K562 (cell line): ENCODE results near the gene IL10. TPM values are rescaled to one million over a fixed set of nuclear protein-coding genes. Genes with fewer than 3 reads are reported as not detected.
A peak's percentile ranks its signal among the peaks of the same experiment; 100 is the strongest.

Experiments
- CBFA2T3 ChIP-seq: fragments of 450-650 bp; IDR thresholded peaks from 2 replicates; pipeline ENCODE4 v1.6.1; 2017
- HOXB6 ChIP-seq: fragments of 250-450 bp; sonication (Bioruptor Pico); IDR thresholded peaks from 2 replicates; pipeline ENCODE4 v1.5.1; 2022; ENCODE audit warnings: mild to moderate bottlenecking, borderline replicate concordance
- NEUROD1 ChIP-seq: fragments of 150-350 bp; IDR thresholded peaks from 2 replicates; pipeline ENCODE4 v1.6.1; 2014; ENCODE audit warnings: borderline replicate concordance, low read length, low read depth; ENCODE audit not compliant: partially characterized antibody
- RCOR1 ChIP-seq, 2 experiments: IDR thresholded peaks; 2 replicates each; pipeline ENCODE4 v1.6.1; 2012; ENCODE audit warnings: low read depth in 2 of 2, low read length in 2 of 2, borderline replicate concordance in 1 of 2, improper control_type of control experiment in 1 of 2
- TBL1XR1 ChIP-seq, 2 experiments: IDR thresholded peaks; 2 replicates each; pipeline ENCODE4 v1.6.1; 2012; ENCODE audit warnings: improper control_type of control experiment in 2 of 2, low read length in 2 of 2, mild to moderate bottlenecking in 1 of 2
- ZNF3 ChIP-seq: fragments of 250-450 bp; sonication (Bioruptor Pico); IDR thresholded peaks from 2 replicates; pipeline ENCODE4 v1.5.0; 2021; ENCODE audit warnings: mild to moderate bottlenecking, moderate library complexity
- ZNF316 ChIP-seq: fragments of 450-650 bp; IDR thresholded peaks from 2 replicates; pipeline ENCODE4 v1.6.1; 2016
- polyA plus RNA-seq, 8 experiments: library from polyadenylated mRNA; depleted of rRNA in 4 of 8; stranded (reverse) in 5 of 8; unstranded in 3 of 8; fragments of >200 nt; fragmentation: Nextera tagmentation in 2 of 8; fragmentation: Illumina TruSeq in 1 of 8; extraction: Ambion mirVana in 2 of 8; extraction: Trizol in 1 of 8; gene quantifications; 2 replicates each; pipeline versions ENCODE4 v1.2.1 to v1.2.3, GENCODE V29; 2011 to 2014; ENCODE audit warnings: inconsistent platforms in 1 of 8, missing spikeins in 1 of 8
- total RNA-seq, 7 experiments: library from RNA; depleted of rRNA in 6 of 7; stranded (reverse); fragments of >200 nt in 6 of 7; fragmentation: Illumina TruSeq in 2 of 7; extraction: Trizol in 2 of 7; gene quantifications; 2 replicates each; pipeline versions ENCODE4 v1.2.1 to v1.2.3, GENCODE V29; 2011 to 2021; ENCODE audit warnings: low replicate concordance in 1 of 7
- TF ChIP-seq, protein P1 (sequence below), 2 experiments: IDR thresholded peaks; 2 replicates each; pipeline ENCODE4 v1.6.1; 2011; ENCODE audit warnings: borderline replicate concordance in 1 of 2, control low read depth in 1 of 2, low read depth in 1 of 2, low read length in 1 of 2, mild to moderate bottlenecking in 1 of 2, mixed read lengths in 1 of 2, moderate library complexity in 1 of 2; ENCODE audit not compliant: insufficient read depth in 1 of 2, insufficient read length in 1 of 2, poor library complexity in 1 of 2, severe bottlenecking in 1 of 2; ENCODE audit errors: extremely low read depth in 1 of 2
- TF ChIP-seq, protein P2 (sequence below): fragments of 450-650 bp; formaldehyde crosslinking; IDR thresholded peaks from 2 replicates; pipeline ENCODE4 v1.4.0; 2022; ENCODE audit warnings: mild to moderate bottlenecking, moderate library complexity
- TF ChIP-seq, protein P3 (sequence below): fragments of 450-650 bp; formaldehyde crosslinking; conservative IDR thresholded peaks from 2 replicates; pipeline ENCODE4 v1.4.0; 2022; ENCODE audit warnings: mild to moderate bottlenecking, missing genetic modification characterization
- TF ChIP-seq, protein P4 (sequence below): fragments of 450-650 bp; formaldehyde crosslinking; IDR thresholded peaks from 2 replicates; pipeline ENCODE4 v1.4.0; 2020; ENCODE audit warnings: mild to moderate bottlenecking, moderate library complexity
- TF ChIP-seq, protein P5 (sequence below), 2 experiments: fragments of 250-450 bp in 1 of 2; fragments of 450-650 bp in 1 of 2; sonication (Bioruptor Pico) in 1 of 2; IDR thresholded peaks; 2 replicates each; pipeline versions ENCODE4 v1.6.1 to v1.8.0; 2016 to 2021; ENCODE audit warnings: mild to moderate bottlenecking in 2 of 2, moderate library complexity in 2 of 2, missing compliant biosample characterization in 1 of 2, missing genetic modification characterization in 1 of 2
- TF ChIP-seq, protein P6 (sequence below): fragments of 200-800 bp; sonication (Bioruptor generic); IDR thresholded peaks from 2 replicates; pipeline ENCODE4 v1.6.1; 2017; ENCODE audit warnings: missing genetic modification characterization, missing compliant biosample characterization
- TF ChIP-seq, protein P7 (sequence below), 2 experiments: fragments of 450-650 bp; IDR thresholded peaks; 2 replicates each; pipeline ENCODE4 v1.6.1; 2018; ENCODE audit warnings: mild to moderate bottlenecking in 2 of 2, low read depth in 1 of 2; ENCODE audit not compliant: partially characterized antibody in 2 of 2

IL10 gene
- total and polyA plus RNA-seq, 9 of the 15 experiments (the other 6 are each of a cell fraction or from before 2014, with no cell fraction given), result 0.29 TPM; not detected in 8

DNA sequence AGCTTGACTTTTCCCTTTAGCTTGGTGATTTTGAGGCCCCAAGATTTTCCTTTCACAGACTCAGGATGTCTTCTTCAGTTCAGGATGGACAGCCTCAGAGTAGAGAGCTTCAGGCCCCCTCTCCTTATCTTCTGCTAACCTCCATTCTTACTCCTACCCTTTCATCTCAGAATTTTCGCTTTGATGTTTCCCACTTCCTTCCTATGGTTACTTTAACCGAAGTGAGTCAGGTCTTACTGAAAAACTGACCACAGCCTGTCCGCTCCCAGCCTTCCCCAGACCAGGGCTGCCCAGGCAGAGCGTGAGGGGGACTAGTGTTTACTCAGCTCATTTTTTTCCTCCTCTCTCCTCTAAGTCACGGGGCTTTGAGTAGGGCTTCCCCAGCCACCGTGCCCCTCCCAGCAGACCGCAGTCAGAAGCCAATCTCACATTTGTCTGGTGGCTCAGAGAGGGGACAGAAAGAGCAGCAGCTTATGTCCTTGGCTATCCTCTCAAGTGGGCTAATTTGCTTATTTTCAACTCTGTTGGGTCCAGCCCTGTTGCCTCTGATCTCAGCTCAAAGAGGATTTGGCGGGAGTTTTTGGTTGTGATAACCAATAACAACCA is 5.9 kb downstream of the IL10 start (continued):
- TF ChIP-seq RCOR1 (IDR thresholded peaks at IDR 0.05; ENCODE audit: borderline replicate concordance in 1 of 2, low read depth in 2 of 2, low read length in 2 of 2) (peak in 1 of 2 experiments; percentile 55; a peak in 2 of 4 replicates), CBFA2T3 (peak; percentile 73), TBL1XR1 (IDR thresholded peaks at IDR 0.05; ENCODE audit: low read length in 2 of 2) (peak in 1 of 2 experiments; percentile 44; a peak in 2 of 4 replicates), ZNF3 (CRISPR knock-in tag) (no peak), NEUROD1 (peak; percentile 64), ZNF316 (peak; percentile 52), HOXB6 (CRISPR knock-in tag) (no peak)
- TF ChIP-seq, protein P1, sequence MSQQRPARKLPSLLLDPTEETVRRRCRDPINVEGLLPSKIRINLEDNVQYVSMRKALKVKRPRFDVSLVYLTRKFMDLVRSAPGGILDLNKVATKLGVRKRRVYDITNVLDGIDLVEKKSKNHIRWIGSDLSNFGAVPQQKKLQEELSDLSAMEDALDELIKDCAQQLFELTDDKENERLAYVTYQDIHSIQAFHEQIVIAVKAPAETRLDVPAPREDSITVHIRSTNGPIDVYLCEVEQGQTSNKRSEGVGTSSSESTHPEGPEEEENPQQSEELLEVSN (IDR thresholded peaks at IDR 0.05; ENCODE audit: borderline replicate concordance in 1 of 2, extremely low read depth in 1 of 2, insufficient read depth in 1 of 2, insufficient read length in 1 of 2, low read depth in 1 of 2, low read length in 1 of 2, poor library complexity in 1 of 2, severe bottlenecking in 1 of 2), result peak; percentile 20 to 71
- TF ChIP-seq, protein P2, sequence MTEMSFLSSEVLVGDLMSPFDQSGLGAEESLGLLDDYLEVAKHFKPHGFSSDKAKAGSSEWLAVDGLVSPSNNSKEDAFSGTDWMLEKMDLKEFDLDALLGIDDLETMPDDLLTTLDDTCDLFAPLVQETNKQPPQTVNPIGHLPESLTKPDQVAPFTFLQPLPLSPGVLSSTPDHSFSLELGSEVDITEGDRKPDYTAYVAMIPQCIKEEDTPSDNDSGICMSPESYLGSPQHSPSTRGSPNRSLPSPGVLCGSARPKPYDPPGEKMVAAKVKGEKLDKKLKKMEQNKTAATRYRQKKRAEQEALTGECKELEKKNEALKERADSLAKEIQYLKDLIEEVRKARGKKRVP (CRISPR knock-in tag), result peak; percentile 25; the same call in 1 of the 2 replicates
- TF ChIP-seq, protein P3, sequence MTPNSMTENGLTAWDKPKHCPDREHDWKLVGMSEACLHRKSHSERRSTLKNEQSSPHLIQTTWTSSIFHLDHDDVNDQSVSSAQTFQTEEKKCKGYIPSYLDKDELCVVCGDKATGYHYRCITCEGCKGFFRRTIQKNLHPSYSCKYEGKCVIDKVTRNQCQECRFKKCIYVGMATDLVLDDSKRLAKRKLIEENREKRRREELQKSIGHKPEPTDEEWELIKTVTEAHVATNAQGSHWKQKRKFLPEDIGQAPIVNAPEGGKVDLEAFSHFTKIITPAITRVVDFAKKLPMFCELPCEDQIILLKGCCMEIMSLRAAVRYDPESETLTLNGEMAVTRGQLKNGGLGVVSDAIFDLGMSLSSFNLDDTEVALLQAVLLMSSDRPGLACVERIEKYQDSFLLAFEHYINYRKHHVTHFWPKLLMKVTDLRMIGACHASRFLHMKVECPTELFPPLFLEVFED (CRISPR knock-in tag), result peak; percentile 48; the same call in 1 of the 2 replicates
- TF ChIP-seq, protein P4, sequence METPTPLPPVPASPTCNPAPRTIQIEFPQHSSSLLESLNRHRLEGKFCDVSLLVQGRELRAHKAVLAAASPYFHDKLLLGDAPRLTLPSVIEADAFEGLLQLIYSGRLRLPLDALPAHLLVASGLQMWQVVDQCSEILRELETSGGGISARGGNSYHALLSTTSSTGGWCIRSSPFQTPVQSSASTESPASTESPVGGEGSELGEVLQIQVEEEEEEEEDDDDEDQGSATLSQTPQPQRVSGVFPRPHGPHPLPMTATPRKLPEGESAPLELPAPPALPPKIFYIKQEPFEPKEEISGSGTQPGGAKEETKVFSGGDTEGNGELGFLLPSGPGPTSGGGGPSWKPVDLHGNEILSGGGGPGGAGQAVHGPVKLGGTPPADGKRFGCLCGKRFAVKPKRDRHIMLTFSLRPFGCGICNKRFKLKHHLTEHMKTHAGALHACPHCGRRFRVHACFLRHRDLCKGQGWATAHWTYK (CRISPR knock-in tag), result 0 out of 2 replicates have a peak, but pooled peaks have one; percentile 4
- TF ChIP-seq, protein P5, sequence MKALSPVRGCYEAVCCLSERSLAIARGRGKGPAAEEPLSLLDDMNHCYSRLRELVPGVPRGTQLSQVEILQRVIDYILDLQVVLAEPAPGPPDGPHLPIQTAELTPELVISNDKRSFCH (CRISPR knock-in tag; IDR thresholded peaks at IDR 0.05), result no peak
- TF ChIP-seq, protein P5 (tag; IDR thresholded peaks at IDR 0.05), result peak; percentile 71
- TF ChIP-seq, protein P6, sequence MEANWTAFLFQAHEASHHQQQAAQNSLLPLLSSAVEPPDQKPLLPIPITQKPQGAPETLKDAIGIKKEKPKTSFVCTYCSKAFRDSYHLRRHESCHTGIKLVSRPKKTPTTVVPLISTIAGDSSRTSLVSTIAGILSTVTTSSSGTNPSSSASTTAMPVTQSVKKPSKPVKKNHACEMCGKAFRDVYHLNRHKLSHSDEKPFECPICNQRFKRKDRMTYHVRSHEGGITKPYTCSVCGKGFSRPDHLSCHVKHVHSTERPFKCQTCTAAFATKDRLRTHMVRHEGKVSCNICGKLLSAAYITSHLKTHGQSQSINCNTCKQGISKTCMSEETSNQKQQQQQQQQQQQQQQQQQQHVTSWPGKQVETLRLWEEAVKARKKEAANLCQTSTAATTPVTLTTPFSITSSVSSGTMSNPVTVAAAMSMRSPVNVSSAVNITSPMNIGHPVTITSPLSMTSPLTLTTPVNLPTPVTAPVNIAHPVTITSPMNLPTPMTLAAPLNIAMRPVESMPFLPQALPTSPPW (CRISPR knock-in tag), result peak; percentile 77
- TF ChIP-seq, protein P7, sequence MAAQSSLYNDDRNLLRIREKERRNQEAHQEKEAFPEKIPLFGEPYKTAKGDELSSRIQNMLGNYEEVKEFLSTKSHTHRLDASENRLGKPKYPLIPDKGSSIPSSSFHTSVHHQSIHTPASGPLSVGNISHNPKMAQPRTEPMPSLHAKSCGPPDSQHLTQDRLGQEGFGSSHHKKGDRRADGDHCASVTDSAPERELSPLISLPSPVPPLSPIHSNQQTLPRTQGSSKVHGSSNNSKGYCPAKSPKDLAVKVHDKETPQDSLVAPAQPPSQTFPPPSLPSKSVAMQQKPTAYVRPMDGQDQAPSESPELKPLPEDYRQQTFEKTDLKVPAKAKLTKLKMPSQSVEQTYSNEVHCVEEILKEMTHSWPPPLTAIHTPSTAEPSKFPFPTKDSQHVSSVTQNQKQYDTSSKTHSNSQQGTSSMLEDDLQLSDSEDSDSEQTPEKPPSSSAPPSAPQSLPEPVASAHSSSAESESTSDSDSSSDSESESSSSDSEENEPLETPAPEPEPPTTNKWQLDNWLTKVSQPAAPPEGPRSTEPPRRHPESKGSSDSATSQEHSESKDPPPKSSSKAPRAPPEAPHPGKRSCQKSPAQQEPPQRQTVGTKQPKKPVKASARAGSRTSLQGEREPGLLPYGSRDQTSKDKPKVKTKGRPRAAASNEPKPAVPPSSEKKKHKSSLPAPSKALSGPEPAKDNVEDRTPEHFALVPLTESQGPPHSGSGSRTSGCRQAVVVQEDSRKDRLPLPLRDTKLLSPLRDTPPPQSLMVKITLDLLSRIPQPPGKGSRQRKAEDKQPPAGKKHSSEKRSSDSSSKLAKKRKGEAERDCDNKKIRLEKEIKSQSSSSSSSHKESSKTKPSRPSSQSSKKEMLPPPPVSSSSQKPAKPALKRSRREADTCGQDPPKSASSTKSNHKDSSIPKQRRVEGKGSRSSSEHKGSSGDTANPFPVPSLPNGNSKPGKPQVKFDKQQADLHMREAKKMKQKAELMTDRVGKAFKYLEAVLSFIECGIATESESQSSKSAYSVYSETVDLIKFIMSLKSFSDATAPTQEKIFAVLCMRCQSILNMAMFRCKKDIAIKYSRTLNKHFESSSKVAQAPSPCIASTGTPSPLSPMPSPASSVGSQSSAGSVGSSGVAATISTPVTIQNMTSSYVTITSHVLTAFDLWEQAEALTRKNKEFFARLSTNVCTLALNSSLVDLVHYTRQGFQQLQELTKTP (IDR thresholded peaks at IDR 0.05; ENCODE audit: low read depth in 1 of 2, partially characterized antibody in 2 of 2), result peak in 1 of 2 experiments; percentile 20
